ENCODE measurements around the gene ATP2A3. TPM values are rescaled to one million over a fixed set of nuclear protein-coding genes. Genes with fewer than 3 reads are reported as not detected.

ATP2A3 gene
- total RNA-seq, 1 donor from 2014 or later: 1.5 TPM

- TF ChIP-seq CTCF (IDR thresholded peaks at IDR 0.05; ENCODE audit: insufficient read depth, low read depth, low read length) (no peak), EZH2 (IDR thresholded peaks at IDR 0.05; ENCODE audit: insufficient read depth, low read length) (no peak)
- DNase-seq (ENCODE audit: low read depth) (no peak), FAIRE-seq (no peak)
- H3K27me3 Mint-ChIP-seq (ENCODE audit: low read depth, unreplicated experiment): peaks cover 32% of the 10 kb centered on the region
- H3K4me1 Mint-ChIP-seq (ENCODE audit: low read depth, unreplicated experiment): no peaks in the 10 kb centered on the region
- H3K36me3 Mint-ChIP-seq (ENCODE audit: low read depth, unreplicated experiment): peaks cover 6% of the 10 kb centered on the region
- no peaks in the 10 kb centered on the region for H3K4me1 ChIP-seq (ENCODE audit: insufficient read depth, low read length)
- H3K9ac ChIP-seq (ENCODE audit: low read length): no peak overlapping the region
- peaks cover 5% of the 10 kb centered on the region for H3K9me3 ChIP-seq (ENCODE audit: insufficient read depth, low read depth, low read length)
- H3K36me3 ChIP-seq (ENCODE audit: insufficient read depth, low read length): no peaks in the 10 kb centered on the region
- peaks cover 10% of the 10 kb centered on the region for H3K27me3 ChIP-seq (ENCODE audit: insufficient read depth, low read length)
- no peak overlapping the region for H3K4me3 Mint-ChIP-seq (ENCODE audit: unreplicated experiment)
- H3K79me2 ChIP-seq (ENCODE audit: insufficient read depth, low read length): no peaks in the 10 kb centered on the region
- H3K4me3 ChIP-seq (ENCODE audit: insufficient read depth, low read depth, low read length): no peak overlapping the region
- peaks cover 10% of the 10 kb centered on the region for H3K9me3 Mint-ChIP-seq (ENCODE audit: unreplicated experiment)
- no peak overlapping the region for H3K4me2 ChIP-seq (ENCODE audit: low read length)
- H4K20me1 ChIP-seq (ENCODE audit: insufficient read depth, low read length): no peaks in the 10 kb centered on the region
- H2AFZ ChIP-seq (ENCODE audit: low read depth, low read length): no peak overlapping the region
- H3K27ac Mint-ChIP-seq (ENCODE audit: unreplicated experiment): no peak overlapping the region
- no peak overlapping the region for H3K27ac ChIP-seq (ENCODE audit: low read depth, low read length)
Measured at GRCh38 chr17:3970668-3971067, 6.4 kb upstream of the ATP2A3 start.

DNA sequence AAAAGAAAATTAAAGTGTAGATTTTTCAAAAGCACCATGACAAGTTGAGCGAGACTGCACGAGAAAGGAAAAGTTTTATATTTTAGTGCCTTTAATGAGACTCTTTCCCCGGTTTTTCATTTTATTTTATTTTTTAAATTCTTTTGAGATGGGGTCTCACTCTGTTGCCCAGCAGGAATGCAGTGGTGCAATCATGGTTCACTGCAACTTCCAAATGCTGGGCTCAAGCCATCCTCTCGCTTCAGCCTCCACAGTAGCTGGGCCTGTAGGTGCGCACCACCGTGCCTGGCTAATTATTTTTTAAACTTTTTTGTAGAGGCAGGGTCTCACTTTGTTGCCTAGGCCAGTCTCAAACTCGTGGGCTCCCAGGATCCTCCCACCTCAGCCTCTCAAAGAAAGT, 5.7 kb upstream of the ATP2A3 start:
- FAIRE-seq: no peak
- Mint-ChIP-seq H3K27ac (ENCODE audit: unreplicated experiment) (no peak overlapping the region), H3K4me3 (ENCODE audit: unreplicated experiment) (no peak overlapping the region), H3K9me3 (ENCODE audit: unreplicated experiment) (peaks cover 7% of the 10 kb centered on the region), H3K27me3 (ENCODE audit: low read depth, unreplicated experiment) (peaks cover 37% of the 10 kb centered on the region), H3K36me3 (ENCODE audit: low read depth, unreplicated experiment) (peaks cover 5% of the 10 kb centered on the region), H3K4me1 (ENCODE audit: low read depth, unreplicated experiment) (peaks cover 3% of the 10 kb centered on the region)
- no peaks in the 10 kb centered on the region for H3K79me2 ChIP-seq (ENCODE audit: insufficient read depth, low read length)
- H4K20me1 ChIP-seq (ENCODE audit: insufficient read depth, low read length): no peaks in the 10 kb centered on the region
- peaks cover 3% of the 10 kb centered on the region for H3K9me3 ChIP-seq (ENCODE audit: insufficient read depth, low read depth, low read length)
- no peak for DNase-seq (ENCODE audit: low read depth)
- no peak overlapping the region for H3K4me2 ChIP-seq (ENCODE audit: low read length)
- H3K27ac ChIP-seq (ENCODE audit: low read depth, low read length): no peak overlapping the region
- peaks cover 1% of the 10 kb centered on the region for H3K4me1 ChIP-seq (ENCODE audit: insufficient read depth, low read length)
- no peak overlapping the region for H2AFZ ChIP-seq (ENCODE audit: low read depth, low read length)
- H3K9ac ChIP-seq (ENCODE audit: low read length): no peak overlapping the region
- no peak for TF ChIP-seq CTCF (IDR thresholded peaks at IDR 0.05; ENCODE audit: insufficient read depth, low read depth, low read length)
- TF ChIP-seq EZH2 (IDR thresholded peaks at IDR 0.05; ENCODE audit: insufficient read depth, low read length): no peak
- peaks cover 16% of the 10 kb centered on the region for H3K27me3 ChIP-seq (ENCODE audit: insufficient read depth, low read length)
- H3K36me3 ChIP-seq (ENCODE audit: insufficient read depth, low read length): no peaks in the 10 kb centered on the region
- no peak overlapping the region for H3K4me3 ChIP-seq (ENCODE audit: insufficient read depth, low read depth, low read length)

GRCh38 chr17:3968886-3969524, 4.8 kb upstream of the ATP2A3 start:
- H3K4me3 ChIP-seq (ENCODE audit: insufficient read depth, low read depth, low read length): no peak overlapping the region
- peaks cover 7% of the 10 kb centered on the region for H3K4me1 ChIP-seq (ENCODE audit: insufficient read depth, low read length)
- H3K27me3 ChIP-seq (ENCODE audit: insufficient read depth, low read length): peaks cover 16% of the 10 kb centered on the region
- no peaks in the 10 kb centered on the region for H3K36me3 ChIP-seq (ENCODE audit: insufficient read depth, low read length)
- H3K4me2 ChIP-seq (ENCODE audit: low read length): no peak overlapping the region
- H3K9me3 ChIP-seq (ENCODE audit: insufficient read depth, low read depth, low read length): no peaks in the 10 kb centered on the region
- no peaks in the 10 kb centered on the region for H3K79me2 ChIP-seq (ENCODE audit: insufficient read depth, low read length)
- TF ChIP-seq EZH2 (IDR thresholded peaks at IDR 0.05; ENCODE audit: insufficient read depth, low read length) (no peak), CTCF (IDR thresholded peaks at IDR 0.05; ENCODE audit: insufficient read depth, low read depth, low read length) (no peak)
- Mint-ChIP-seq H3K4me1 (ENCODE audit: low read depth, unreplicated experiment) (peaks cover 5% of the 10 kb centered on the region), H3K27ac (ENCODE audit: unreplicated experiment) (no peak overlapping the region), H3K9me3 (ENCODE audit: unreplicated experiment) (no peaks in the 10 kb centered on the region), H3K36me3 (ENCODE audit: low read depth, unreplicated experiment) (no peaks in the 10 kb centered on the region), H3K4me3 (ENCODE audit: unreplicated experiment) (no peak overlapping the region), H3K27me3 (ENCODE audit: low read depth, unreplicated experiment) (peaks cover 34% of the 10 kb centered on the region)
- DNase-seq (ENCODE audit: low read depth) (no peak), FAIRE-seq (no peak)
- no peak overlapping the region for H2AFZ ChIP-seq (ENCODE audit: low read depth, low read length)
- H4K20me1 ChIP-seq (ENCODE audit: insufficient read depth, low read length): no peaks in the 10 kb centered on the region
- H3K9ac ChIP-seq (ENCODE audit: low read length): no peak overlapping the region
- no peak overlapping the region for H3K27ac ChIP-seq (ENCODE audit: low read depth, low read length)

All from astrocyte (in vitro differentiated cells and primary cell).